ENCODE data around the gene UGT2B7. TPM values are rescaled to one million over a fixed set of nuclear protein-coding genes. Genes with fewer than 3 reads are reported as not detected.
A peak's percentile ranks its signal among the peaks of the same experiment; 100 is the strongest.

UGT2B7 gene
- total RNA-seq, 1 donor from 2014 or later, result not detected

GRCh38 chr4:69141320-69141719, 45.0 kb downstream of the UGT2B7 start:
- H3K4me3 Mint-ChIP-seq (ENCODE audit: unreplicated experiment), result no peak overlapping the region
- H3K27me3 Mint-ChIP-seq (ENCODE audit: unreplicated experiment), result no peaks in the 10 kb centered on the region
- no peak for TF ChIP-seq CTCF (IDR thresholded peaks at IDR 0.05; ENCODE audit: partially characterized antibody, unreplicated experiment)
- H3K27ac Mint-ChIP-seq (ENCODE audit: unreplicated experiment), result no peak overlapping the region
- DNase-seq, result no peak
- H3K9me3 Mint-ChIP-seq (ENCODE audit: unreplicated experiment), result no peaks in the 10 kb centered on the region
- no peaks in the 10 kb centered on the region for H3K4me1 Mint-ChIP-seq (ENCODE audit: low read depth, unreplicated experiment)
- no peaks in the 10 kb centered on the region for H3K36me3 Mint-ChIP-seq (ENCODE audit: unreplicated experiment)

GRCh38 chr4:69147334-69147733, 51.1 kb downstream of the UGT2B7 start:
- H3K36me3 Mint-ChIP-seq (ENCODE audit: unreplicated experiment), result no peaks in the 10 kb centered on the region
- H3K4me1 Mint-ChIP-seq (ENCODE audit: low read depth, unreplicated experiment), result no peaks in the 10 kb centered on the region
- peaks cover 1% of the 10 kb centered on the region for H3K27me3 Mint-ChIP-seq (ENCODE audit: unreplicated experiment)
- H3K27ac Mint-ChIP-seq (ENCODE audit: unreplicated experiment), result no peak overlapping the region
- H3K4me3 Mint-ChIP-seq (ENCODE audit: unreplicated experiment), result no peak overlapping the region
- no peak for DNase-seq
- TF ChIP-seq CTCF (IDR thresholded peaks at IDR 0.05; ENCODE audit: partially characterized antibody, unreplicated experiment), result no peak
- H3K9me3 Mint-ChIP-seq (ENCODE audit: unreplicated experiment), result no peaks in the 10 kb centered on the region

GRCh38 chr4:69154021-69154420, 57.7 kb downstream of the UGT2B7 start:
- Mint-ChIP-seq H3K9me3 (ENCODE audit: unreplicated experiment) (no peaks in the 10 kb centered on the region), H3K4me1 (ENCODE audit: low read depth, unreplicated experiment) (no peaks in the 10 kb centered on the region), H3K36me3 (ENCODE audit: unreplicated experiment) (no peaks in the 10 kb centered on the region), H3K4me3 (ENCODE audit: unreplicated experiment) (no peak overlapping the region), H3K27ac (ENCODE audit: unreplicated experiment) (no peak overlapping the region), H3K27me3 (ENCODE audit: unreplicated experiment) (no peaks in the 10 kb centered on the region)
- no peak for TF ChIP-seq CTCF (IDR thresholded peaks at IDR 0.05; ENCODE audit: partially characterized antibody, unreplicated experiment)
- DNase-seq, result no peak

- TF ChIP-seq CTCF (IDR thresholded peaks at IDR 0.05; ENCODE audit: partially characterized antibody, unreplicated experiment), result peak; percentile 40
- no peak overlapping the region for H3K27ac Mint-ChIP-seq (ENCODE audit: unreplicated experiment)
- no peaks in the 10 kb centered on the region for H3K4me1 Mint-ChIP-seq (ENCODE audit: low read depth, unreplicated experiment)
- no peak overlapping the region for H3K4me3 Mint-ChIP-seq (ENCODE audit: unreplicated experiment)
- DNase-seq, result peak; percentile 21
- H3K27me3 Mint-ChIP-seq (ENCODE audit: unreplicated experiment), result no peaks in the 10 kb centered on the region
- H3K9me3 Mint-ChIP-seq (ENCODE audit: unreplicated experiment), result no peaks in the 10 kb centered on the region
- no peaks in the 10 kb centered on the region for H3K36me3 Mint-ChIP-seq (ENCODE audit: unreplicated experiment)
These were observed 60.6 kb downstream of the UGT2B7 start for GRCh38 chr4:69156913-69157312.

Other genes starting within 250 kb of the UGT2B7 start
- gene UGT2A3, start 144.7 kb upstream of the UGT2B7 start, total RNA-seq (ENCODE audit: unreplicated experiment), result not detected
- not detected for gene UGT2B11, start 118.3 kb downstream of the UGT2B7 start, total RNA-seq (ENCODE audit: unreplicated experiment)
- gene UGT2B28, start 184.0 kb downstream of the UGT2B7 start, total RNA-seq (ENCODE audit: unreplicated experiment), result not detected